ENCODE results near the gene LYSMD3.

LYSMD3 gene

DNA sequence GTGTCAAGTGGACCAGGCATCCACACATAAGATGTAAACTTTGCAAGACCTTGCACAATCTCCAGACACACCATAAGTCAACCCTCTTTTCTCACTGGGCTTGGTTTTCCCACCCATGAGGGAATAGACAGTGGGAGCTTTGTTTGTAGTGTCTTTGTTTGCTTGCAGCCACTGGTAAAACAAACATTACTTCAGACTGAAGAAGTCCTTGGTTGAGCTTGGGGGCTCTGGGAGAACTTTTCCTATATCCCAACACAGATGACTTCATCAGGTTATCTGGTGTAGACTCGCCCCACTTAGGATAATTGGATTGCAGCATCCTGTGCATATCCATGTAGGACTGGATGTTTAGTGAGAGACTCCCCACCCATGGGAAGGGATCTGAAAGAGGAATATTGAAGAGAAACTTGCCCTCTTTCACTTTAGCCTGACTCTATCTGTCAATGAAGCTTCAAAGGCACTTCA lies 17.7 kb upstream of the LYSMD3 start:
- H2AFZ ChIP-seq (ENCODE audit: low read depth) = no peak overlapping the region

DNA sequence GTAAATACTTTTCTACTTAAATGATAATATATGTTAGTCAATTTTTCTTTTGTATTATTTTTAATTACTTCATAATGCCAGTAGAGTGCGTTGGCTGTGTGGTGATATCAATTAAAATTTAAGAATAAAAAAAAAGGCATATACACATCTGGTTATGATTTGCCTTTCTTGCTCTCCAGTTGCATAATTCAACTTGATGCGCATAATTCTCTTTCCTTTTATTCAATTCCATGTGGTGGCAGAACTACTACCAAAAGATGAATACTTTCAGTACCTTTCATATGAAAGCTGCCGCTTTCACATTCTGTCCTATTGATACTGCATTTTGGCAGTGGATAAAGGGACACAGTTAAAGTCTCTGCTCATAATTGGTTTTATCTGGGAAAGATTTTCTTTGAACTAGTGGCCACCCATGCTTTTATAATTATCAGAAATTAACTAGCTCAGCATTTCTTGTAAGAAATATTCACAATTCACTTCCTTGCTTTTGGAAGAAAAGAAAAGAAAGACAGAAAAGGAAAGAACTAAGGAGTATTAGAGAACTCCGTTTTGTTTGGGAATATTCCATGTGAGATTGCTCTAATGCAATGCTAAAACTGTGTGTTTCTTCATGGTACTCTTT lies 16.9 kb upstream of the LYSMD3 start:
- H3K27me3 ChIP-seq (ENCODE audit: insufficient read depth, low read depth) = no peaks in the 10 kb centered on the region
- no peak overlapping the region for H2AFZ ChIP-seq (ENCODE audit: low read depth)
- no peaks in the 10 kb centered on the region for H3K4me1 ChIP-seq (ENCODE audit: low read depth, poor library complexity, severe bottlenecking)
- H3K9ac ChIP-seq = no peak overlapping the region
- H3K36me3 ChIP-seq (ENCODE audit: insufficient read depth) = no peaks in the 10 kb centered on the region
- no peak overlapping the region for H3K4me3 ChIP-seq (IDR thresholded peaks at IDR 0.05; ENCODE audit: insufficient read depth, low read depth, low read length)
- H3K27ac ChIP-seq = no peak overlapping the region
- TF ChIP-seq, protein P1, sequence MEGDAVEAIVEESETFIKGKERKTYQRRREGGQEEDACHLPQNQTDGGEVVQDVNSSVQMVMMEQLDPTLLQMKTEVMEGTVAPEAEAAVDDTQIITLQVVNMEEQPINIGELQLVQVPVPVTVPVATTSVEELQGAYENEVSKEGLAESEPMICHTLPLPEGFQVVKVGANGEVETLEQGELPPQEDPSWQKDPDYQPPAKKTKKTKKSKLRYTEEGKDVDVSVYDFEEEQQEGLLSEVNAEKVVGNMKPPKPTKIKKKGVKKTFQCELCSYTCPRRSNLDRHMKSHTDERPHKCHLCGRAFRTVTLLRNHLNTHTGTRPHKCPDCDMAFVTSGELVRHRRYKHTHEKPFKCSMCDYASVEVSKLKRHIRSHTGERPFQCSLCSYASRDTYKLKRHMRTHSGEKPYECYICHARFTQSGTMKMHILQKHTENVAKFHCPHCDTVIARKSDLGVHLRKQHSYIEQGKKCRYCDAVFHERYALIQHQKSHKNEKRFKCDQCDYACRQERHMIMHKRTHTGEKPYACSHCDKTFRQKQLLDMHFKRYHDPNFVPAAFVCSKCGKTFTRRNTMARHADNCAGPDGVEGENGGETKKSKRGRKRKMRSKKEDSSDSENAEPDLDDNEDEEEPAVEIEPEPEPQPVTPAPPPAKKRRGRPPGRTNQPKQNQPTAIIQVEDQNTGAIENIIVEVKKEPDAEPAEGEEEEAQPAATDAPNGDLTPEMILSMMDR (conservative IDR thresholded peaks at IDR 0.05; ENCODE audit: low read depth, low read length) = no peak
- no peaks in the 10 kb centered on the region for H4K20me1 ChIP-seq (ENCODE audit: insufficient read depth)
- H3K79me2 ChIP-seq (ENCODE audit: insufficient read depth, low read depth) = no peaks in the 10 kb centered on the region
- no peak overlapping the region for H3K4me2 ChIP-seq

More for the DNA sequence above, 17.7 kb upstream of the LYSMD3 start:
- TF ChIP-seq, protein P1 (conservative IDR thresholded peaks at IDR 0.05; ENCODE audit: low read depth, low read length) = no peak
- H3K4me1 ChIP-seq (ENCODE audit: low read depth, poor library complexity, severe bottlenecking) = no peaks in the 10 kb centered on the region
- H3K9ac ChIP-seq = no peak overlapping the region
- no peaks in the 10 kb centered on the region for H3K27me3 ChIP-seq (ENCODE audit: insufficient read depth, low read depth)
- H4K20me1 ChIP-seq (ENCODE audit: insufficient read depth) = no peaks in the 10 kb centered on the region
- no peaks in the 10 kb centered on the region for H3K79me2 ChIP-seq (ENCODE audit: insufficient read depth, low read depth)
- H3K27ac ChIP-seq = no peak overlapping the region
- H3K36me3 ChIP-seq (ENCODE audit: insufficient read depth) = no peaks in the 10 kb centered on the region
- H3K4me2 ChIP-seq = no peak overlapping the region
- no peak overlapping the region for H3K4me3 ChIP-seq (IDR thresholded peaks at IDR 0.05; ENCODE audit: insufficient read depth, low read depth, low read length)

DNA sequence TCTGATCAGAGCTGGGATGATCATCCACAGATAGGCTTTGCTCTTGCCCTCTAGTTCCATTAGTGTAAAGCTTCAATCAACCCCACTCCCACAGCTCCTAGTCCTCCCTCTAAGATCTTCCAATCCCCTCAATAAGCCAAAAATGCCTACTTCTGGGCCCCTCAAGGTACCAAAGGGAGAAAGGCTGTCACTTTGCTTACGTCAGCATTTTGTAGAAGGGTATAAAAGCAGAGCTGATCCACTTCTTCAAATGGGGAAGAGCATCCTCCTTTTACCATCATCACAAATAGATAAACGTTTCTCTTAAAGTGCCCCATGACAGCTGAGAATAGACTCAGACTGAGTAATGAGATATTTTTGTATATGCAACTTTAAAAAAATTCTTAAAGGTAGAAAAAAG lies 16.1 kb upstream of the LYSMD3 start:
- H3K4me1 ChIP-seq (ENCODE audit: low read depth, poor library complexity, severe bottlenecking) = no peaks in the 10 kb centered on the region
- no peak overlapping the region for H3K27ac ChIP-seq
- no peak overlapping the region for H3K9ac ChIP-seq
- no peaks in the 10 kb centered on the region for H3K27me3 ChIP-seq (ENCODE audit: insufficient read depth, low read depth)
- H3K79me2 ChIP-seq (ENCODE audit: insufficient read depth, low read depth) = no peaks in the 10 kb centered on the region
- TF ChIP-seq, protein P1 (conservative IDR thresholded peaks at IDR 0.05; ENCODE audit: low read depth, low read length) = no peak
- H3K4me2 ChIP-seq = no peak overlapping the region
- H3K36me3 ChIP-seq (ENCODE audit: insufficient read depth) = no peaks in the 10 kb centered on the region
- no peaks in the 10 kb centered on the region for H4K20me1 ChIP-seq (ENCODE audit: insufficient read depth)
- no peak overlapping the region for H2AFZ ChIP-seq (ENCODE audit: low read depth)
- H3K4me3 ChIP-seq (IDR thresholded peaks at IDR 0.05; ENCODE audit: insufficient read depth, low read depth, low read length) = no peak overlapping the region

DNA sequence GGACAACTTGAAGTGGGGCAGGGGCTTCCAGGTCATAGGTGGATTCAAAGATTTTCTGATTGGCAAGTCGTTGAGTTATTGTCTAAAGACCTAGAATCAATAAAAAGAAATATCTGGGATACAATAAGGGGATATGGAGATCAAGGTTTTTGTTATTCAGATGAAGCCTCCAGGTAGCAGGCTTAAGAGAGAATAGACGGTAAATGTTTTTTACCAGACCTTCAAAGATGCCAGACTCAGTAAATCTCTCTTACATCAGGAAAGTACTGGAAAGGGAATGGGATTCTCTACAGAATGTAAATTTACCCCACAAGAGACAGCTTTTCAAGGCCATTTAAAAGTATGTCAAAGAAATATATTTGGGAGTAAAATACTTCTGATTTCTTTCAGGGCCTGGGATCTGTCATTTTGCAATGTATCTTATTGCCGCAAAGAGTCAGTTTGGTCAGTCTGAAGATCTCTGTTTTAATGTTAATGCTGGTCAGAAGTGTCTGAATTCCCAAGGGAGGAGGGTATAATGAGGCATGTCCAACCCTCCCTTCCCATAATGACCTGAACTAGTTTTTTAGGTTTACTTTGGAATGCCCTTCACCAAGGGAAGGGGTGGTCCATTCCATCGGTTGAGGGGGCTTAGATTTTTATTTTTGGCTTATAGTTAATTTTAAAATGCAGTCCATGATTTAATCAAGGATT lies 13.6 kb upstream of the LYSMD3 start:
- Histone ChIP-seq H3K4me2 (no peak overlapping the region), H3K27me3 (ENCODE audit: insufficient read depth, low read depth) (no peaks in the 10 kb centered on the region), H3K79me2 (ENCODE audit: insufficient read depth, low read depth) (no peaks in the 10 kb centered on the region), H3K9ac (no peak overlapping the region), H3K36me3 (ENCODE audit: insufficient read depth) (no peaks in the 10 kb centered on the region), H4K20me1 (ENCODE audit: insufficient read depth) (no peaks in the 10 kb centered on the region), H3K4me1 (ENCODE audit: low read depth, poor library complexity, severe bottlenecking) (no peaks in the 10 kb centered on the region), H3K27ac (no peak overlapping the region), H2AFZ (ENCODE audit: low read depth) (no peak overlapping the region), H3K4me3 (IDR thresholded peaks at IDR 0.05; ENCODE audit: insufficient read depth, low read depth, low read length) (no peak overlapping the region)
- TF ChIP-seq, protein P1 (conservative IDR thresholded peaks at IDR 0.05; ENCODE audit: low read depth, low read length) = no peak
